ENCODE data around the gene LMO3. TPM values are rescaled to one million over a fixed set of nuclear protein-coding genes. Genes with fewer than 3 reads are reported as not detected.

The LMO3 gene
- total RNA-seq, 2 donors from 2014 or later: 46.2 to 67.2 TPM

DNA sequence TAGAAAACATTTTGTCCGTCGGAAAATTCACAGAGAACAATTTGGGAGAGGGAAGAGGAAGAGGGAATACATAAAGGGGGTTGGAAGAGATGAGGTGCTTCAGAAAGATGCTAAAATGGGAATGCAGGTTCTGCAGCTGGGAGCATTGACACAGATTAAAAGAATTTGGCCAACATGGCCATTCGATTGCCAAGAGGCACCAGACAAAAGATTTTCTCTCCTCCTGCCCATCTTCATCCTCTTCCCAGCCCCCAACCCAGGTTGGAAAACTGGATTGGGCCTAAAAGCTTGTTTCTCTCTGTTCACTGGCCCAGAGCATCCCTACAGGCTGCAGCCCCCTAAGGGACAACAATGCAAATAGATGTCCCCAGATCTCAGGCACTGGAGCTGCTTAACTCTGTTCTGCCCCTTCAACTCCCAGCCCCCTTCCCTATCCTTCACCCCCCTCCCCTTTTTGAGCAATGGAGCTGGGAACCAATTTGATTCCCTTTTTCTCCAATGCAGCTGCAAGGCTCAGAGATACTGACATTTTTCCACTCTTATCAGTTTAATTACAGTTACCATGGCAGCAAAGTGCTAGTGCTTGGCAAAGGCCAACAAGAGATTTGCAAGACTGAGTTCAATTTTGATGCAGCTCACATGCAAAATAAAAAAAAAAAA is 1.9 kb downstream of the LMO3 start:
- ATAC-seq: peak; percentile 36
- 66 to 70% methylated on average over 3 of the region's 3 CpGs for WGBS, 2 donors
- intact Hi-C loops (cut with DNase I): no loop called here

DNA sequence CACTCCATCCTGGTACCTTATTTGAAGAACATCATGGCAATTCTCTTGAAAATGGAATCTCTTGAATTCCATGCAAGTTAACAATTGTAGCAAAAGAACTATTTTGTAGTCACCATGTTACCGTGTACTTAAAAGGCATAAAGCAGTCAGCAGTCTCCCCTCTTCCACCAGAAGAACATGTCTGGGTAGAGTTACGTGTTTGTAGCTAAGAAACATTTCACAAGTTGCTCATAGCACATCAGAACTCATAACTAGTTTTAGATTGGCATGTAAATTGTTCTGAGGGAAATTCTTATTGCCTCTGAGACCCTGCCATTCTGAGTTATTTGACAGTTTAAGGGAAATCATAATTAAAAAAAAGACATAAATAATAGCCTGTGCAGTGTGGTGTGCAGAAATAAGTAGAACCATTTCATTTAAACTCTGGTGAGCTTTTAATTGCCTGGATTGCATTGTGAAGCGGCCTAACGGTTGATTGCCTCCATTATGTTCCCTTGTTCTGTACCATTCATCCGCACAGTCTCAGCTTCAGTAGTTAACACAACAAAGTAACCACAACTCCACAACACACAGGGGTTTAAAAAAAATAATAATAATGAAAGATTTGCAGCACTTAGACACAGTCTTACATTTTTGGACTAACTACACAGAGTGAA is 2.6 kb downstream of the LMO3 start:
- Histone ChIP-seq H3K9me3 (no peaks in the 10 kb centered on the region), H3K27ac (peak overlapping the region in 3 of 4 donors; percentile 45 to 80 (median 66)), H3K4me1 (peaks cover 8% of the 10 kb centered on the region), H3K36me3 (replicated peaks in 1 of 2; ENCODE audit: insufficient read depth in 1 of 2, low read depth in 2 of 2) (no peaks in the 10 kb centered on the region), H3K27me3 (no peaks in the 10 kb centered on the region), H3K4me3 (no peak overlapping the region)
- DNase-seq (no peak), ATAC-seq (no peak)
- no peak for TF ChIP-seq POLR2A (IDR thresholded peaks at IDR 0.05)
- TF ChIP-seq, protein P1, sequence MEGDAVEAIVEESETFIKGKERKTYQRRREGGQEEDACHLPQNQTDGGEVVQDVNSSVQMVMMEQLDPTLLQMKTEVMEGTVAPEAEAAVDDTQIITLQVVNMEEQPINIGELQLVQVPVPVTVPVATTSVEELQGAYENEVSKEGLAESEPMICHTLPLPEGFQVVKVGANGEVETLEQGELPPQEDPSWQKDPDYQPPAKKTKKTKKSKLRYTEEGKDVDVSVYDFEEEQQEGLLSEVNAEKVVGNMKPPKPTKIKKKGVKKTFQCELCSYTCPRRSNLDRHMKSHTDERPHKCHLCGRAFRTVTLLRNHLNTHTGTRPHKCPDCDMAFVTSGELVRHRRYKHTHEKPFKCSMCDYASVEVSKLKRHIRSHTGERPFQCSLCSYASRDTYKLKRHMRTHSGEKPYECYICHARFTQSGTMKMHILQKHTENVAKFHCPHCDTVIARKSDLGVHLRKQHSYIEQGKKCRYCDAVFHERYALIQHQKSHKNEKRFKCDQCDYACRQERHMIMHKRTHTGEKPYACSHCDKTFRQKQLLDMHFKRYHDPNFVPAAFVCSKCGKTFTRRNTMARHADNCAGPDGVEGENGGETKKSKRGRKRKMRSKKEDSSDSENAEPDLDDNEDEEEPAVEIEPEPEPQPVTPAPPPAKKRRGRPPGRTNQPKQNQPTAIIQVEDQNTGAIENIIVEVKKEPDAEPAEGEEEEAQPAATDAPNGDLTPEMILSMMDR (IDR thresholded peaks at IDR 0.05): no peak
- intact Hi-C loops (cut with DNase I): no loop called here
- 74 to 77% methylated on average over 5 of the region's 5 CpGs for WGBS, 2 donors

More for the DNA sequence above, 1.9 kb downstream of the LMO3 start:
- Histone ChIP-seq H3K36me3 (replicated peaks in 1 of 2; ENCODE audit: insufficient read depth in 1 of 2, low read depth in 2 of 2) (no peaks in the 10 kb centered on the region), H3K27me3 (no peaks in the 10 kb centered on the region), H3K9me3 (no peaks in the 10 kb centered on the region), H3K4me3 (no peak overlapping the region), H3K4me1 (peaks cover 8% of the 10 kb centered on the region), H3K27ac (peak overlapping the region; percentile 23 to 80 (median 58))
- peak in 3 of 4 donors; percentile 15 to 38 (median 34) for DNase-seq
- TF ChIP-seq, protein P1 (IDR thresholded peaks at IDR 0.05): no peak
- no peak for TF ChIP-seq POLR2A (IDR thresholded peaks at IDR 0.05)

DNA sequence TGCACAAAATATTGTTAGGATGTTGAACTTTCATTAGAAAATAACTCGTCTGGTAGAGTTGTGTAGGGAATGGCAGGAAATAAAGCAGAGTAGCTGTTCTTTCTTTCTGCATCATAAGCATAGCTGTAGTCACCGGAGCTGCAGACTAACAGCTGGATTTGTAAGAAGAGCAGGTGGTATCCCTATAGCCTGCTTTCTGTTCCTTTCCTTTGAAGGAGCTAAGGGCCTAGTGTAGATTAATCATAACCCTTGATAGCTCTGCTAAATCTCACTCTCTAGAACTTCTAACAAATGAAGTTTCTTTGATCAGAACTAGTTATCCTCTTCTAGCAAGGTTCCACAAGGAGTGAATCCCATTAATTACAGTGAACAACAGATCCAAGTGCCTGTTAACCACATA is 3.5 kb downstream of the LMO3 start:
- Histone ChIP-seq H3K27ac (peak overlapping the region; percentile 47 to 79 (median 59)), H3K36me3 (replicated peaks in 1 of 2; ENCODE audit: insufficient read depth in 1 of 2, low read depth in 2 of 2) (no peaks in the 10 kb centered on the region), H3K9me3 (no peaks in the 10 kb centered on the region), H3K4me1 (peaks cover 8% of the 10 kb centered on the region), H3K27me3 (no peaks in the 10 kb centered on the region), H3K4me3 (no peak overlapping the region)
- intact Hi-C loops (cut with DNase I): no loop called here
- peak in 1 of 3 donors; percentile 14 for TF ChIP-seq POLR2A (IDR thresholded peaks at IDR 0.05)
- TF ChIP-seq, protein P1 (IDR thresholded peaks at IDR 0.05): no peak
- DNase-seq (no peak), ATAC-seq (no peak)
- WGBS, 2 donors: 50 to 55% methylated on average over 2 of the region's 2 CpGs

DNA sequence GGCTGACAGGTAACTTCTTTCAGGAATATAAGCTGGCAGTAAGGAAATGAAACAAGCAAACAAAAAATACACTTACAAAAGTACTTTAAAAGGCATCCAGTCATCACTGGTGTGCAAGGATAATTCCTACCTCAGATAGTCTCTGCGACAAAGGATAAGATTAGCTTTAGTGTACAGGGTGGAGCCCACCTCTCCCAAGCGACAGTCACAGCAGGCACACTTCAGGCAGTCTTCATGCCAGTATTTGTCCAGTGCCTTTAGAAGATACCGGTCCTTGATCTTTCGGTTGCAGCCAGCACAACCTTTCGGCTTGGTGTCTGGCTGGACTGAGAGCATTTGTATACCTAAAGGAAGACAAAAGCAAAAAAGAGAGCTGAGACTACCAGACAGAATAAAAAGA is 5.4 kb downstream of the LMO3 start:
- Histone ChIP-seq H3K27ac (peak overlapping the region; percentile 61 to 79 (median 68)), H3K4me3 (no peak overlapping the region), H3K9me3 (no peaks in the 10 kb centered on the region), H3K4me1 (peaks cover 8% of the 10 kb centered on the region), H3K27me3 (no peaks in the 10 kb centered on the region), H3K36me3 (replicated peaks in 1 of 2; ENCODE audit: insufficient read depth in 1 of 2, low read depth in 2 of 2) (no peaks in the 10 kb centered on the region)
- intact Hi-C loops (cut with DNase I): no loop called here
- no peak for TF ChIP-seq POLR2A (IDR thresholded peaks at IDR 0.05)
- TF ChIP-seq, protein P1 (IDR thresholded peaks at IDR 0.05): no peak
- peak in 2 of 4 donors; percentile 30 to 53 for DNase-seq
- WGBS, 2 donors: 39 to 49% methylated on average over 5 of the region's 5 CpGs
- ATAC-seq: peak; percentile 23

Data from body of pancreas (tissue), 4 donors.